ENCODE measurements around the gene SPOUT1. TPM values are rescaled to one million over a fixed set of nuclear protein-coding genes. Genes with fewer than 3 reads are reported as not detected.

The SPOUT1 gene
- total and polyA plus RNA-seq, 2 of the 13 experiments (the other 11 are each of a cell fraction or from before 2014, with no cell fraction given): 39.0 to 45.8 TPM

DNA sequence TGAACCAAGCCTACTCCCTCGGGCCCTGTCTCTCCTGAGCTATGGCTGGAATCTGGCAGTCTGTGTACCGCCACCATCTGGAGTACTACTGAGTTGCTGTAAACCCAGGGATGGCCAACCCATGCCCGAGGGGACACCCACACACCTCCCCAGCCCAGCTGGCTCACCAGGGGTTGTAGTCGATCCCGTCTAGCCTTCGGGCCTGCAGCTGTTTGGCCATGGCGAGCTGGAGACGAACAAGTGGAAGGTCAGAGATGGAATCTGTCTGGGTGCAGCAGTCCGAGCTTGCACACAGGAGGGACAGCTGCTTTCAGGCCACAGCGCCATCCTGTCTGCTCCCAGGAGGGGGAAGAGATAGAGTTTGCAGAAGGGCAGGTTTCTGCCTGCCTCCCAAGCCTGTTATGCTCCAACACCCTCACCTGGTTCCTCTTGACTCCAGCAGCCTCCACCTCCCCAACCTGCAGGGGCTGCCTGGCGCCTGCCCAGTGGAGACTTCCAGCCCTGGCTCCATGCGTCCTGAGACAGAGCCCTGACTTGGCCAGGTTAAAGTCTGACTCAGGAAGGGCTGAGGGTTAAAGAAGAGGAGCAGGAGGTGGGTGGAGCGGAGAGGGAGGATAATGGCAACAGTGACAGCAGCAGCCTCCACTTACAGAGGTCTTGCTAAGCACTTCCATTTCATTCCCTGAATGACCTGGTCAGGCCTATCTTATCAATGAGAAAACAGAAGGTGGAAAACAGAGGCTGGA lies 15.8 kb upstream of the SPOUT1 start (continued):
- TF ChIP-seq, protein P1, sequence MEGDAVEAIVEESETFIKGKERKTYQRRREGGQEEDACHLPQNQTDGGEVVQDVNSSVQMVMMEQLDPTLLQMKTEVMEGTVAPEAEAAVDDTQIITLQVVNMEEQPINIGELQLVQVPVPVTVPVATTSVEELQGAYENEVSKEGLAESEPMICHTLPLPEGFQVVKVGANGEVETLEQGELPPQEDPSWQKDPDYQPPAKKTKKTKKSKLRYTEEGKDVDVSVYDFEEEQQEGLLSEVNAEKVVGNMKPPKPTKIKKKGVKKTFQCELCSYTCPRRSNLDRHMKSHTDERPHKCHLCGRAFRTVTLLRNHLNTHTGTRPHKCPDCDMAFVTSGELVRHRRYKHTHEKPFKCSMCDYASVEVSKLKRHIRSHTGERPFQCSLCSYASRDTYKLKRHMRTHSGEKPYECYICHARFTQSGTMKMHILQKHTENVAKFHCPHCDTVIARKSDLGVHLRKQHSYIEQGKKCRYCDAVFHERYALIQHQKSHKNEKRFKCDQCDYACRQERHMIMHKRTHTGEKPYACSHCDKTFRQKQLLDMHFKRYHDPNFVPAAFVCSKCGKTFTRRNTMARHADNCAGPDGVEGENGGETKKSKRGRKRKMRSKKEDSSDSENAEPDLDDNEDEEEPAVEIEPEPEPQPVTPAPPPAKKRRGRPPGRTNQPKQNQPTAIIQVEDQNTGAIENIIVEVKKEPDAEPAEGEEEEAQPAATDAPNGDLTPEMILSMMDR (CRISPR knock-in tag; IDR thresholded peaks at IDR 0.05): peak; percentile 43
- TF ChIP-seq ISL2 (CRISPR knock-in tag; IDR thresholded peaks at IDR 0.05): no peak
- TF ChIP-seq MBNL3 (CRISPR knock-in tag; conservative IDR thresholded peaks at IDR 0.05): no peak
- TF ChIP-seq, protein P2, sequence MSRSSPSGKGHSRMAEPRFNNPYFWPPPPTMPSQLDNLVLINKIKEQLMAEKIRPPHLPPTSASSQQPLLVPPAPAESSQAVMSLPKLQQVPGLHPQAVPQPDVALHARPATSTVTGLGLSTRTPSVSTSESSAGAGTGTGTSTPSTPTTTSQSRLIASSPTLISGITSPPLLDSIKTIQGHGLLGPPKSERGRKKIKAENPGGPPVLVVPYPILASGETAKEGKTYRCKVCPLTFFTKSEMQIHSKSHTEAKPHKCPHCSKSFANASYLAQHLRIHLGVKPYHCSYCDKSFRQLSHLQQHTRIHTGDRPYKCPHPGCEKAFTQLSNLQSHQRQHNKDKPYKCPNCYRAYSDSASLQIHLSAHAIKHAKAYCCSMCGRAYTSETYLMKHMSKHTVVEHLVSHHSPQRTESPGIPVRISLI (CRISPR knock-in tag; IDR thresholded peaks at IDR 0.05; ENCODE audit: borderline replicate concordance): no peak
- no peak for TF ChIP-seq ZNF547 (CRISPR knock-in tag; IDR thresholded peaks at IDR 0.05)
- no peak for TF ChIP-seq HMG20B (CRISPR knock-in tag; conservative IDR thresholded peaks at IDR 0.05)
- no peak for TF ChIP-seq ZNF572 (CRISPR knock-in tag; IDR thresholded peaks at IDR 0.05)
- TF ChIP-seq CHCHD3 (CRISPR knock-in tag; IDR thresholded peaks at IDR 0.05): no peak
- peak; percentile 34 for TF ChIP-seq STAG1 (CRISPR knock-in tag; IDR thresholded peaks at IDR 0.05)
- no peak for TF ChIP-seq ZNF775 (CRISPR knock-in tag; IDR thresholded peaks at IDR 0.05; ENCODE audit: borderline replicate concordance)
- TF ChIP-seq NONO (IDR thresholded peaks at IDR 0.05): no peak
- no peak for TF ChIP-seq NONO (CRISPR knock-in tag; conservative IDR thresholded peaks at IDR 0.05)
- no peak for TF ChIP-seq SIX1 (CRISPR knock-in tag; IDR thresholded peaks at IDR 0.05; ENCODE audit: borderline replicate concordance)
- no peak; the same call in 1 of the 2 replicates for TF ChIP-seq SMC3 (IDR thresholded peaks at IDR 0.05; ENCODE audit: low read length)
- TF ChIP-seq, protein P3, sequence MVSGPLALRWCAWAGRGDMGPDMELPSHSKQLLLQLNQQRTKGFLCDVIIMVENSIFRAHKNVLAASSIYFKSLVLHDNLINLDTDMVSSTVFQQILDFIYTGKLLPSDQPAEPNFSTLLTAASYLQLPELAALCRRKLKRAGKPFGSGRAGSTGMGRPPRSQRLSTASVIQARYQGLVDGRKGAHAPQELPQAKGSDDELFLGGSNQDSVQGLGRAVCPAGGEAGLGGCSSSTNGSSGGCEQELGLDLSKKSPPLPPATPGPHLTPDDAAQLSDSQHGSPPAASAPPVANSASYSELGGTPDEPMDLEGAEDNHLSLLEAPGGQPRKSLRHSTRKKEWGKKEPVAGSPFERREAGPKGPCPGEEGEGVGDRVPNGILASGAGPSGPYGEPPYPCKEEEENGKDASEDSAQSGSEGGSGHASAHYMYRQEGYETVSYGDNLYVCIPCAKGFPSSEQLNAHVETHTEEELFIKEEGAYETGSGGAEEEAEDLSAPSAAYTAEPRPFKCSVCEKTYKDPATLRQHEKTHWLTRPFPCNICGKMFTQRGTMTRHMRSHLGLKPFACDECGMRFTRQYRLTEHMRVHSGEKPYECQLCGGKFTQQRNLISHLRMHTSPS (CRISPR knock-in tag; IDR thresholded peaks at IDR 0.05; ENCODE audit: low read depth): no peak
- no peak for TF ChIP-seq NFKB2 (CRISPR knock-in tag; IDR thresholded peaks at IDR 0.05; ENCODE audit: borderline replicate concordance)
- TF ChIP-seq RAD21 (CRISPR knock-in tag; IDR thresholded peaks at IDR 0.05): 0 out of 2 replicates have a peak, but pooled peaks have one; percentile 17
- TF ChIP-seq RAD51 (IDR thresholded peaks at IDR 0.05; ENCODE audit: borderline replicate concordance): no peak
- TF ChIP-seq, protein P4, sequence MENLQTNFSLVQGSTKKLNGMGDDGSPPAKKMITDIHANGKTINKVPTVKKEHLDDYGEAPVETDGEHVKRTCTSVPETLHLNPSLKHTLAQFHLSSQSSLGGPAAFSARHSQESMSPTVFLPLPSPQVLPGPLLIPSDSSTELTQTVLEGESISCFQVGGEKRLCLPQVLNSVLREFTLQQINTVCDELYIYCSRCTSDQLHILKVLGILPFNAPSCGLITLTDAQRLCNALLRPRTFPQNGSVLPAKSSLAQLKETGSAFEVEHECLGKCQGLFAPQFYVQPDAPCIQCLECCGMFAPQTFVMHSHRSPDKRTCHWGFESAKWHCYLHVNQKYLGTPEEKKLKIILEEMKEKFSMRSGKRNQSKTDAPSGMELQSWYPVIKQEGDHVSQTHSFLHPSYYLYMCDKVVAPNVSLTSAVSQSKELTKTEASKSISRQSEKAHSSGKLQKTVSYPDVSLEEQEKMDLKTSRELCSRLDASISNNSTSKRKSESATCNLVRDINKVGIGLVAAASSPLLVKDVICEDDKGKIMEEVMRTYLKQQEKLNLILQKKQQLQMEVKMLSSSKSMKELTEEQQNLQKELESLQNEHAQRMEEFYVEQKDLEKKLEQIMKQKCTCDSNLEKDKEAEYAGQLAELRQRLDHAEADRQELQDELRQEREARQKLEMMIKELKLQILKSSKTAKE (CRISPR knock-in tag; IDR thresholded peaks at IDR 0.05; ENCODE audit: borderline replicate concordance): no peak
- TF ChIP-seq ZNF782 (CRISPR knock-in tag; IDR thresholded peaks at IDR 0.05; ENCODE audit: borderline replicate concordance): no peak
- TF ChIP-seq, protein P5, sequence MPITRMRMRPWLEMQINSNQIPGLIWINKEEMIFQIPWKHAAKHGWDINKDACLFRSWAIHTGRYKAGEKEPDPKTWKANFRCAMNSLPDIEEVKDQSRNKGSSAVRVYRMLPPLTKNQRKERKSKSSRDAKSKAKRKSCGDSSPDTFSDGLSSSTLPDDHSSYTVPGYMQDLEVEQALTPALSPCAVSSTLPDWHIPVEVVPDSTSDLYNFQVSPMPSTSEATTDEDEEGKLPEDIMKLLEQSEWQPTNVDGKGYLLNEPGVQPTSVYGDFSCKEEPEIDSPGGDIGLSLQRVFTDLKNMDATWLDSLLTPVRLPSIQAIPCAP (CRISPR knock-in tag; IDR thresholded peaks at IDR 0.05; ENCODE audit: low read depth): no peak
